AG04450 (cell line): ENCODE measurements around the gene MEGF6. TPM values are rescaled to one million over a fixed set of nuclear protein-coding genes. Genes with fewer than 3 reads are reported as not detected.

Source experiments
- CTCF ChIA-PET: fragments of 300-600, 350-600 bp; formaldehyde crosslinking; extraction: SDS; loops from one replicate; lab custom pipeline; 2022; ENCODE audit warnings: antibody characterized with exemption, inconsistent platforms; lab: Charles Lee
- POLR2A ChIA-PET: fragments of 350-600 bp; formaldehyde crosslinking; extraction: SDS; loops from one replicate; lab custom pipeline; 2021; ENCODE audit warnings: antibody characterized with exemption, inconsistent platforms; lab: Yijun Ruan, JAX
- DNase-seq: peaks from one replicate; pipeline ENCODE4 v3.0.0-alpha.2; 2011; ENCODE audit warnings: low read depth, low spot score
- H3K27ac ChIP-seq: one replicate; pipeline ENCODE4 v1.5.1; 2012; ENCODE audit warnings: low read depth, low read length, control low read depth
- H3K27me3 ChIP-seq: one replicate; pipeline ENCODE4 v1.6.0; 2012; ENCODE audit warnings: low read length; ENCODE audit not compliant: control insufficient read depth, insufficient read depth
- H3K4me3 ChIP-seq: 2 replicates; pipeline ENCODE4 v1.5.1; 2011; ENCODE audit warnings: mild to moderate bottlenecking, low read depth, low read length, control low read depth
- H3K9me3 ChIP-seq: 2 replicates; pipeline ENCODE4 v1.5.1; 2012; ENCODE audit warnings: low read length; ENCODE audit not compliant: control insufficient read depth, insufficient read depth
- CTCF ChIP-seq: IDR thresholded peaks from 2 replicates; pipeline ENCODE4 v1.5.1; 2011; ENCODE audit warnings: low read depth, low read length, control low read depth, inconsistent platforms
- polyA plus RNA-seq: library from polyadenylated mRNA; depleted of rRNA; stranded (reverse); fragments of >200 nt; gene quantifications from 2 replicates; pipeline ENCODE4 v1.2.3, GENCODE V29; 2011

Gene MEGF6
- polyA plus RNA-seq, 1 experiment: 0.45 TPM

GRCh38 chr1:3522564-3523265, 88.6 kb downstream of the MEGF6 start:
- no peak overlapping the region for H3K4me3 ChIP-seq
- H3K27me3 ChIP-seq: no peaks in the 10 kb centered on the region
- ChIA-PET CTCF (no interaction called here), POLR2A (no interaction called here)
- DNase-seq: no peak
- TF ChIP-seq CTCF: no peak
- peaks cover 7% of the 10 kb centered on the region; the same call in 1 of the 2 replicates for H3K9me3 ChIP-seq
- H3K27ac ChIP-seq: no peak overlapping the region

- H3K9me3 ChIP-seq: peaks cover 7% of the 10 kb centered on the region; the same call in 1 of the 2 replicates
- H3K27me3 ChIP-seq: no peaks in the 10 kb centered on the region
- no peak overlapping the region for H3K27ac ChIP-seq
- no peak for DNase-seq
- H3K4me3 ChIP-seq: no peak overlapping the region
- no peak for TF ChIP-seq CTCF
- CTCF ChIA-PET: interaction anchor here (1.0 kb wide), 1 partner anchor 31 kb away, joined by 3 read pairs; no protein-coding TSS in a partner anchor
- POLR2A ChIA-PET: no interaction called here
Observed at GRCh38 chr1:3522112-3522511, 89.2 kb downstream of the MEGF6 start.

- peaks cover 9% of the 10 kb centered on the region; the same call in 1 of the 2 replicates for H3K9me3 ChIP-seq
- CTCF ChIA-PET: interaction anchor here (1.0 kb wide), 1 partner anchor 30 kb away, joined by 3 read pairs; no protein-coding TSS in a partner anchor
- no peak for TF ChIP-seq CTCF
- H3K4me3 ChIP-seq: no peak overlapping the region
- POLR2A ChIA-PET: no interaction called here
- no peak overlapping the region for H3K27ac ChIP-seq
- H3K27me3 ChIP-seq: no peaks in the 10 kb centered on the region
- no peak for DNase-seq
Observed at GRCh38 chr1:3521426-3521825, 89.9 kb downstream of the MEGF6 start.

GRCh38 chr1:3520419-3521378, 90.6 kb downstream of the MEGF6 start:
- Histone ChIP-seq H3K4me3 (no peak overlapping the region), H3K27ac (no peak overlapping the region), H3K9me3 (peaks cover 11% of the 10 kb centered on the region; the same call in 1 of the 2 replicates), H3K27me3 (no peaks in the 10 kb centered on the region)
- TF ChIP-seq CTCF: no peak
- no peak for DNase-seq
- ChIA-PET POLR2A (no interaction called here), CTCF (interaction anchor here (1.0 kb wide), 1 partner anchor 30 kb away, joined by 3 read pairs; no protein-coding TSS in a partner anchor)
